Sigmoid colon (tissue), 7 donors: ENCODE data around the gene GIT2. TPM values are rescaled to one million over a fixed set of nuclear protein-coding genes. Genes with fewer than 3 reads are reported as not detected.

Source experiments
- DNase-seq: peaks from one replicate; pipeline ENCODE4 v3.0.0-alpha.2; 2019
- H3K27ac ChIP-seq, 4 donors: fragments of 200-600 bp; sonication (generic); one replicate each; pipeline ENCODE4 v1.5.1; 2016 to 2019; ENCODE audit warnings: mild to moderate bottlenecking in 1 of 4
- H3K27me3 ChIP-seq, 3 donors: fragments of 200-600 bp; sonication (generic); one replicate each; pipeline ENCODE4 v1.5.1; 2019; ENCODE audit warnings: mild to moderate bottlenecking in 1 of 3
- H3K36me3 ChIP-seq, 4 donors: fragments of 200-600 bp; sonication (generic); one replicate each; pipeline ENCODE4 v1.5.1; 2016 to 2019
- H3K4me1 ChIP-seq, 4 donors: fragments of 200-600 bp; sonication (generic); one replicate each; pipeline ENCODE4 v1.5.1; 2017 to 2019
- H3K4me3 ChIP-seq, 4 donors: fragments of 200-600 bp; sonication (generic); one replicate each; pipeline ENCODE4 v1.5.1; 2017 to 2019; ENCODE audit warnings: mild to moderate bottlenecking in 2 of 4, moderate library complexity in 1 of 4
- H3K9me3 ChIP-seq, 4 donors: fragments of 200-600 bp in 3 of 4; sonication (generic) in 3 of 4; one replicate each; pipeline versions ENCODE4 v1.5.1 to v1.6.1; 2013 to 2019
- EP300 ChIP-seq, 4 donors: sonication (generic); formaldehyde crosslinking; IDR thresholded peaks; one replicate each; pipeline ENCODE4 v1.6.1; 2017; ENCODE audit warnings: antibody characterized with exemption in 4 of 4
- POLR2A ChIP-seq, 2 donors: fragments of 450-650 bp; IDR thresholded peaks; one replicate each; pipeline ENCODE4 v1.6.1; 2016; ENCODE audit warnings: antibody characterized with exemption in 2 of 2, mild to moderate bottlenecking in 2 of 2, moderate library complexity in 2 of 2
- POLR2AphosphoS5 ChIP-seq, 4 donors: sonication (generic); formaldehyde crosslinking; IDR thresholded peaks; one replicate each; pipeline ENCODE4 v1.6.1; 2017; ENCODE audit warnings: antibody characterized with exemption in 4 of 4
- WGBS, 2 donors: extraction: QIAGEN DNeasy Blood & Tissue Kit; methylation state at CpG; one replicate each; pipeline ENCODE4 v1.1.7; 2013; 5-methylcytosine and 5-hydroxymethylcytosine counted together
- intact Hi-C: fragments of 100-400 bp; cut with DNase I; formaldehyde crosslinking; loops from one replicate; pipeline ENCODE4 v1.15.1; 2023
- polyA plus RNA-seq, 3 donors: library from polyadenylated mRNA; stranded (reverse); fragments of 200-250 nt; gene quantifications; one replicate each; pipeline ENCODE4 v1.2.3, GENCODE V29; 2013
- total RNA-seq, 4 donors: library from RNA; depleted of rRNA; stranded (reverse); fragments of >200 nt; gene quantifications; one replicate each; pipeline ENCODE4 v1.1.0, GENCODE V29; 2016
- TF ChIP-seq, protein P1 (sequence below), 4 experiments: fragments of 450-650 bp in 3 of 4; fragments of 200-600 bp in 1 of 4; IDR thresholded peaks; one replicate each; pipeline ENCODE4 v1.5.1; 2016 to 2019; ENCODE audit warnings: antibody characterized with exemption in 4 of 4, mild to moderate bottlenecking in 3 of 4, moderate library complexity in 2 of 4
- donor health status: healthy with polysubstance abuse.
- donor health status: Bipolar disorder and iron deficiency.
- donor health status: healthy.

GIT2 gene
- total and polyA plus RNA-seq, 7 donors = 6.0 to 54.6 (median 26.7) TPM

DNA sequence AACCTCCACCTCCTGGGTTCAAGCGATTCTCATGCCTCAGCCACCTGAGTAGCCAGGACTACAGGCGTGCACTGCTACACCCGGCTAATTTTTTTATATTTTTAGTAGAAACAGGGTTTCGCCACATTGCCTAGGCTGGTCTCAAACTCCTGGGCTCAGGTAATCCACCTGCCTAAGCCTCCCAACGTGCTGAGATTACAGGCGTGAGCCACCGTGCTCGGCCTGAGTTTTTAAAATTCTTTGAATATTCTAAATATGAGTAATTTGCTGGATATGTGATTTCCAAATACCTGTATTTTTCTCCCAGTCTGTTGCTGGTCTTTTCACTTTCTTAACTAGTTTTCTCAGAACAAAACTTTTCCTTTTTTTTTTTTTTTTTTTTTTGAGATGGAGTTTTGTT, 27.4 kb downstream of the GIT2 start:
- Histone ChIP-seq H3K4me3 (no peak overlapping the region), H3K9me3 (no peaks in the 10 kb centered on the region), H3K27ac (no peak overlapping the region), H3K36me3 (peaks cover 16 to 92% (median 41%) of the 10 kb centered on the region in 4 donors), H3K4me1 (no peaks in the 10 kb centered on the region), H3K27me3 (no peaks in the 10 kb centered on the region)
- 92 to 97% methylated on average over 8 of the region's 8 CpGs for WGBS, 2 donors
- intact Hi-C loops = no loop called here
- TF ChIP-seq, protein P1, sequence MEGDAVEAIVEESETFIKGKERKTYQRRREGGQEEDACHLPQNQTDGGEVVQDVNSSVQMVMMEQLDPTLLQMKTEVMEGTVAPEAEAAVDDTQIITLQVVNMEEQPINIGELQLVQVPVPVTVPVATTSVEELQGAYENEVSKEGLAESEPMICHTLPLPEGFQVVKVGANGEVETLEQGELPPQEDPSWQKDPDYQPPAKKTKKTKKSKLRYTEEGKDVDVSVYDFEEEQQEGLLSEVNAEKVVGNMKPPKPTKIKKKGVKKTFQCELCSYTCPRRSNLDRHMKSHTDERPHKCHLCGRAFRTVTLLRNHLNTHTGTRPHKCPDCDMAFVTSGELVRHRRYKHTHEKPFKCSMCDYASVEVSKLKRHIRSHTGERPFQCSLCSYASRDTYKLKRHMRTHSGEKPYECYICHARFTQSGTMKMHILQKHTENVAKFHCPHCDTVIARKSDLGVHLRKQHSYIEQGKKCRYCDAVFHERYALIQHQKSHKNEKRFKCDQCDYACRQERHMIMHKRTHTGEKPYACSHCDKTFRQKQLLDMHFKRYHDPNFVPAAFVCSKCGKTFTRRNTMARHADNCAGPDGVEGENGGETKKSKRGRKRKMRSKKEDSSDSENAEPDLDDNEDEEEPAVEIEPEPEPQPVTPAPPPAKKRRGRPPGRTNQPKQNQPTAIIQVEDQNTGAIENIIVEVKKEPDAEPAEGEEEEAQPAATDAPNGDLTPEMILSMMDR (IDR thresholded peaks at IDR 0.05) = no peak
- TF ChIP-seq POLR2A (IDR thresholded peaks at IDR 0.05) (no peak), EP300 (IDR thresholded peaks at IDR 0.05) (no peak), POLR2AphosphoS5 (IDR thresholded peaks at IDR 0.05) (no peak)
- no peak for DNase-seq

DNA sequence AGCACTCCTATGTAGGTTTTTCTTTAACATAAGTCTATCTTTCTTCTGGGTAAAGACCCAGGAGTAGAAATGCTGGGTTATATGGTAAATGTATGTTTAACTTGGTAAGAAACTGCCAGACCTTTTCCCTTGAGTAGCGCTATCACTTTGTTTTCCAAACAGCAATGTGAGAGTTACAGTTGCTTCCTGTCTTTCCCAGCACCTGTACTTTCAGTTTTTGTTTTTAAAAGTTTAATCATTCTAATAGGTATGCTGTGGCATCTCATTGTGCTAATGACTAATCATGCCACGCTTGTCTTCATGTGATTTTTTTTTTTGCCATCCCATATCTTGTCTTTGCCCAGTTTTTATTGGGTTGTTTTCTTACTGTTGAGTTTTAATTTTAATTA, 28.1 kb downstream of the GIT2 start:
- H3K4me1 ChIP-seq = no peaks in the 10 kb centered on the region
- H3K36me3 ChIP-seq = peaks cover 16 to 92% (median 37%) of the 10 kb centered on the region in 4 donors
- no peaks in the 10 kb centered on the region for H3K9me3 ChIP-seq
- DNase-seq = no peak
- H3K4me3 ChIP-seq = no peak overlapping the region
- WGBS, 2 donors = 73 to 82% methylated on average over 2 of the region's 2 CpGs
- intact Hi-C loops = no loop called here
- TF ChIP-seq EP300 (IDR thresholded peaks at IDR 0.05) (no peak), POLR2A (IDR thresholded peaks at IDR 0.05) (no peak), POLR2AphosphoS5 (IDR thresholded peaks at IDR 0.05) (no peak)
- TF ChIP-seq, protein P1 (IDR thresholded peaks at IDR 0.05) = no peak
- H3K27ac ChIP-seq = no peak overlapping the region
- no peaks in the 10 kb centered on the region for H3K27me3 ChIP-seq

GRCh38 chr12:109967383-109968031, 28.7 kb downstream of the GIT2 start:
- WGBS, 2 donors = 73 to 78% methylated on average over 8 of the region's 8 CpGs
- intact Hi-C loops = no loop called here
- Histone ChIP-seq H3K27me3 (no peaks in the 10 kb centered on the region), H3K36me3 (peaks cover 16 to 92% (median 35%) of the 10 kb centered on the region in 4 donors), H3K27ac (no peak overlapping the region), H3K4me3 (no peak overlapping the region), H3K4me1 (no peaks in the 10 kb centered on the region), H3K9me3 (no peaks in the 10 kb centered on the region)
- no peak for DNase-seq
- TF ChIP-seq, protein P1 (IDR thresholded peaks at IDR 0.05) = no peak

GRCh38 chr12:109966546-109966945, 29.6 kb downstream of the GIT2 start:
- Histone ChIP-seq H3K36me3 (peaks cover 6 to 92% (median 36%) of the 10 kb centered on the region in 4 donors), H3K4me1 (no peaks in the 10 kb centered on the region), H3K27ac (no peak overlapping the region), H3K27me3 (no peaks in the 10 kb centered on the region), H3K4me3 (no peak overlapping the region), H3K9me3 (no peaks in the 10 kb centered on the region)
- TF ChIP-seq, protein P1 (IDR thresholded peaks at IDR 0.05) = no peak
- TF ChIP-seq POLR2A (IDR thresholded peaks at IDR 0.05) (no peak), EP300 (IDR thresholded peaks at IDR 0.05) (no peak), POLR2AphosphoS5 (IDR thresholded peaks at IDR 0.05) (no peak)
- no peak for DNase-seq
- intact Hi-C loops = no loop called here
- WGBS, 2 donors = 91 to 92% methylated on average over 4 of the region's 4 CpGs
